Endothelial cell of umbilical vein (primary cell): Measurements from ENCODE around the gene RNF126. TPM values are rescaled to one million over a fixed set of nuclear protein-coding genes. Genes with fewer than 3 reads are reported as not detected.
"Not testable (repeated sequence)": the region's sequence is repeated elsewhere in the genome, so short reads cannot be mapped to it uniquely, and the experiment has no call there.

Source experiments
- BruUV-seq: library from RNA; stranded (reverse); fragments of 400-500 nt; replicated peaks from 2 replicates; lab custom pipeline; 2021; lab: Mats Ljungman, UMichigan
- CTCF ChIA-PET: fragments of 300-600, 350-600 bp; sonication (Branson Sonifier 250); formaldehyde crosslinking; loops from one replicate; lab custom pipeline; 2021; ENCODE audit warnings: antibody characterized with exemption, inconsistent platforms; lab: Charles Lee
- POLR2A ChIA-PET: fragments of 300-600, 350-600 bp; sonication (Branson Sonifier 250); formaldehyde crosslinking; loops from one replicate; lab custom pipeline; 2021; ENCODE audit warnings: antibody characterized with exemption, inconsistent platforms; lab: Charles Lee
- DNase-seq: peaks from one replicate; pipeline ENCODE4 v3.0.0-alpha.2; 2011; ENCODE audit warnings: low read depth, low spot score
- FAIRE-seq: peaks from 2 replicates; lab custom pipeline; 2011; peaks lifted over from hg19 to GRCh38; lab: Jason Lieb, UNC
- H2AFZ ChIP-seq: 2 replicates; pipeline ENCODE4 v1.6.0; 2012; ENCODE audit warnings: low read depth, low read length, control low read depth, inconsistent platforms
- H3K27ac ChIP-seq: 2 replicates; pipeline ENCODE4 v1.5.1; 2011; ENCODE audit warnings: low read depth, mild to moderate bottlenecking, control low read depth, low read length, moderate library complexity; ENCODE audit not compliant: insufficient read depth
- H3K27me3 ChIP-seq, 2 experiments: 2 replicates each; pipeline versions ENCODE4 v1.6.0 to v1.6.1; 2011; ENCODE audit warnings: low read length in 2 of 2, mixed read lengths in 1 of 2; ENCODE audit not compliant: control insufficient read depth in 2 of 2, insufficient read depth in 2 of 2
- H3K36me3 ChIP-seq, 2 experiments: 2 replicates in 1 of 2; 3 replicates in 1 of 2; pipeline ENCODE4 v1.5.1; 2011; ENCODE audit warnings: low read length in 2 of 2, mild to moderate bottlenecking in 1 of 2, moderate library complexity in 1 of 2; ENCODE audit not compliant: control insufficient read depth in 2 of 2, insufficient read depth in 2 of 2; ENCODE audit errors: extremely low read depth in 1 of 2
- H3K4me1 ChIP-seq: 3 replicates; pipeline ENCODE4 v1.5.1; 2011; ENCODE audit warnings: mild to moderate bottlenecking, low read length; ENCODE audit not compliant: control insufficient read depth, insufficient read depth; ENCODE audit errors: extremely low read depth
- H3K4me2 ChIP-seq: 2 replicates; pipeline ENCODE4 v1.6.1; 2011; ENCODE audit warnings: low read length, control low read depth, mixed read lengths; ENCODE audit not compliant: insufficient read depth
- H3K4me3 ChIP-seq, 3 experiments: fragments of 200-600 bp in 1 of 3; sonication (generic), shearing (Covaris generic) in 1 of 3; replicated peaks in 1 of 3; 2 replicates each; pipeline ENCODE4 v1.5.1; 2011 to 2016; ENCODE audit warnings: control low read depth in 3 of 3, low read length in 3 of 3, mild to moderate bottlenecking in 2 of 3, inconsistent platforms in 1 of 3, low read depth in 1 of 3, moderate library complexity in 1 of 3; ENCODE audit not compliant: insufficient read depth in 1 of 3
- H3K79me2 ChIP-seq: 2 replicates; pipeline ENCODE4 v1.6.0; 2012; ENCODE audit warnings: low read length, inconsistent platforms; ENCODE audit not compliant: control insufficient read depth, insufficient read depth
- H3K9ac ChIP-seq: replicated peaks from 2 replicates; pipeline ENCODE3; 2011; ENCODE audit warnings: low read length, control low read depth; ENCODE audit not compliant: insufficient read depth; ENCODE audit errors: extremely low read depth
- H3K9me1 ChIP-seq: replicated peaks from 3 replicates; pipeline ENCODE4 v1.6.0; 2011; ENCODE audit warnings: mild to moderate bottlenecking, low read length; ENCODE audit not compliant: control insufficient read depth, insufficient read depth; ENCODE audit errors: extremely low read depth
- H3K9me3 ChIP-seq: replicated peaks from 2 replicates; pipeline ENCODE4 v1.5.1; 2012; ENCODE audit warnings: low read length, inconsistent platforms; ENCODE audit not compliant: control insufficient read depth, insufficient read depth
- H4K20me1 ChIP-seq: replicated peaks from 2 replicates; pipeline ENCODE3; 2011; ENCODE audit warnings: mild to moderate bottlenecking, low read length; ENCODE audit not compliant: control insufficient read depth, insufficient read depth; ENCODE audit errors: extremely low read depth
- CTCF ChIP-seq, 2 donors: IDR thresholded peaks; 1 replicate in 1 of 2; 2 replicates in 1 of 2; pipeline ENCODE4 v1.5.1; 2011; ENCODE audit warnings: low read length in 2 of 2, mild to moderate bottlenecking in 2 of 2, moderate library complexity in 2 of 2, control low read depth in 1 of 2, inconsistent platforms in 1 of 2, low read depth in 1 of 2; ENCODE audit not compliant: insufficient read depth in 1 of 2; ENCODE audit errors: extremely low read depth in 1 of 2
- EZH2 ChIP-seq: IDR thresholded peaks from 2 replicates; pipeline ENCODE4 v1.6.1; 2012; ENCODE audit warnings: borderline replicate concordance, low read depth, mild to moderate bottlenecking, moderate library complexity, low read length, inconsistent platforms; ENCODE audit not compliant: severe bottlenecking
- FOS ChIP-seq: IDR thresholded peaks from 2 replicates; pipeline ENCODE4 v1.6.1; 2011; ENCODE audit warnings: mild to moderate bottlenecking, low read length, moderate library complexity, borderline replicate concordance; ENCODE audit not compliant: insufficient read depth
- MYC ChIP-seq: IDR thresholded peaks from one replicate; pipeline ENCODE4 v1.6.1; 2011; ENCODE audit warnings: mild to moderate bottlenecking, low read depth, low read length
- dilution Hi-C: fragments of 300-500 bp; cut with MboI; formaldehyde crosslinking; loops from one replicate; pipeline ENCODE4 v1.15.0; 2019; ENCODE audit warnings: low sequenced_read_pairs; ENCODE audit not compliant: extremely low pct_ligation_motif_present
- intact Hi-C: fragments of 100-400 bp; cut with micrococcal nuclease; formaldehyde crosslinking; loops from one replicate; pipeline ENCODE4 v1.10.0; 2022
- polyA plus RNA-seq, 4 experiments: library from polyadenylated mRNA; depleted of rRNA in 3 of 4; stranded (reverse) in 3 of 4; unstranded in 1 of 4; fragments of >200 nt; gene quantifications; 2 replicates each; pipeline versions ENCODE4 v1.2.1 to v1.2.3, GENCODE V29; 2011 to 2012; ENCODE audit warnings: missing spikeins in 1 of 4
- total RNA-seq: library from RNA; stranded (reverse); gene quantifications from 2 replicates; pipeline ENCODE4 v1.2.3, GENCODE V29; 2021
- TF ChIP-seq, protein P1 (sequence below): IDR thresholded peaks from 2 replicates; pipeline ENCODE4 v1.6.1; 2011; ENCODE audit not compliant: insufficient read depth, insufficient read length

Gene RNF126
- total and polyA plus RNA-seq, 2 donors (not counting 3 experiments of a cell fraction or from before 2014, with no cell fraction given): 19.2 to 61.3 TPM

- H4K20me1 ChIP-seq, H3K4me2 ChIP-seq, H3K9me3 ChIP-seq, H3K9ac ChIP-seq, BruUV-seq, H2AFZ ChIP-seq, dilution Hi-C loops, H3K79me2 ChIP-seq, H3K27ac ChIP-seq, H3K36me3 ChIP-seq, DNase-seq, H3K27me3 ChIP-seq, H3K4me1 ChIP-seq, intact Hi-C loops, FAIRE-seq, H3K4me3 ChIP-seq, H3K9me1 ChIP-seq, POLR2A ChIA-PET: not testable (repeated sequence)
- CTCF ChIA-PET: interaction anchor here (0.7 to 3.8 kb wide), 3 partner anchors 10 to 67 kb away, joined by 3 to 49 read pairs (median 7); partner anchors contain the start of gene FSTL3
Measured at GRCh38 chr19:666985-667573, 4.1 kb upstream of the RNF126 start.

DNA sequence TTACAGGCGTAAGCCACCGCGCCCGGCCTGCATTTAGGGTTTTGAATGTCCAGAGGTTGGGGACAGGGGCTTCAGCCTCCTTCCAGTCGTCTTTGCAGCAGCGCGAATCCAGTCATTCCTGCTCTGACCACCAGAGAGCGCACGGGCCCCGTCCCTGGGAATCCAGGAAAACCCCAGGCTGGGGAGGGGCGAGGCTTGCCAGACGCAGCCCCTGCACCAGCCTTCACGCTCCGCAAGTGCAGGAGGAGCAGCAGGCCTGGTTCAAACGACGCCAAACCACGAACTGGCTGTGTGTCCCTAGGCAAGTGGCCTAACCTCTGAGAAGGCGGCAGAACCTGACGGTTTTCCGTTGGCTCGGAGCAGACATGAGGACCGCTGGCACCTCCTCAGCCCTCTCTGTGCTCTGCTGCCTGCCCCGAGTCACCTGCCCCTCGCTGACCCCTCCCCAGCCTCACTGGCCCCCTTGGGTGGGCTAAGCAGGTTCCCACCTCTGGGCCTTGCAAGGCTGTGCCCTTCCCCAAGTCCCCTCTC is 2.0 kb upstream of the RNF126 start:
- BruUV-seq: no TSS peak
- POLR2A ChIA-PET: no interaction called here
- dilution Hi-C loops (no loop called here), intact Hi-C loops (loop anchor here (1.0 kb wide), 1 partner anchor 69 kb away; no protein-coding TSS in a partner anchor)
- no peaks in the 10 kb centered on the region for H3K9me1 ChIP-seq
- H3K9ac ChIP-seq: no peak overlapping the region
- H3K27ac ChIP-seq: no peak overlapping the region
- H3K36me3 ChIP-seq: no peaks in the 10 kb centered on the region
- CTCF ChIA-PET: interaction anchor here (1.0 to 3.8 kb wide), 3 partner anchors 67 to 72 kb away, joined by 4 to 49 read pairs (median 7); no protein-coding TSS in a partner anchor
- FAIRE-seq (peak; percentile 88), DNase-seq (peak; percentile 83)
- H3K4me3 ChIP-seq: no peak overlapping the region
- H2AFZ ChIP-seq: peak overlapping the region; percentile 95
- no peaks in the 10 kb centered on the region for H3K27me3 ChIP-seq
- no peaks in the 10 kb centered on the region for H4K20me1 ChIP-seq
- peaks cover 30% of the 10 kb centered on the region for H3K79me2 ChIP-seq
- H3K4me2 ChIP-seq: no peak overlapping the region
- H3K4me1 ChIP-seq: peaks cover 19% of the 10 kb centered on the region
- H3K9me3 ChIP-seq: no peaks in the 10 kb centered on the region
- TF ChIP-seq EZH2 (no peak), CTCF (IDR thresholded peaks at IDR 0.05; ENCODE audit: extremely low read depth in 1 of 2, insufficient read depth in 1 of 2, low read depth in 1 of 2, low read length in 2 of 2) (peak; percentile 78 to 93), FOS (no peak), MYC (no peak)
- TF ChIP-seq, protein P1, sequence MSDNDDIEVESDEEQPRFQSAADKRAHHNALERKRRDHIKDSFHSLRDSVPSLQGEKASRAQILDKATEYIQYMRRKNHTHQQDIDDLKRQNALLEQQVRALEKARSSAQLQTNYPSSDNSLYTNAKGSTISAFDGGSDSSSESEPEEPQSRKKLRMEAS: peak; percentile 36
